ENCODE results near the gene FEZF2.

The FEZF2 gene

DNA sequence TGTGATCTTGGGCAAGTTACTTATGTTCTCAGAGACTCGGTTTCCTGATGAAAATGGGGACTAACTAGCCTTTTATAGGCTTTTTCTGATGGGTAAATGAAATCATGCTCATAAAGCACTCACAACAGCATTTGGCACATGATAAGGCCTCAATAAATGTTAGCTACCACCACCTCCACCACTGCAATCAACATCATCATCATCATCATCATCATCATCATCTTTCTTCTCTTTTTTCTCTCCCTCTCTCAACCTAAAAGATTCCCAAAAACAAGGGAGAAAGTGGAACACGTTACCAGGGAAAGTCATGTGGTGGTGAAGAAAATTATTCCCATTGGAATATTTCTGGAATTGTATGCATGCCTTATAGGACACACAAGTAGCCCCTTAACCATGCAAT, 33.6 kb upstream of the FEZF2 start:
- no peak for DNase-seq
- no peak overlapping the region for H3K4ac ChIP-seq (ENCODE audit: low read depth, low read length)
- H4K8ac ChIP-seq (ENCODE audit: low read depth, low read length), result no peak overlapping the region
- H3K18ac ChIP-seq (ENCODE audit: low read length), result no peak overlapping the region
- H3K4me3 ChIP-seq (ENCODE audit: low read length), result no peak overlapping the region
- H3K9ac ChIP-seq (ENCODE audit: low read length), result no peak overlapping the region
- no peak overlapping the region for H3K27ac ChIP-seq (ENCODE audit: low read depth, low read length)
- no peak overlapping the region for H2BK5ac ChIP-seq (ENCODE audit: low read length)
- no peak overlapping the region for H3K4me2 ChIP-seq (ENCODE audit: low read length)
- no peak overlapping the region for H4K5ac ChIP-seq (ENCODE audit: low read length)
- no peaks in the 10 kb centered on the region for H3K36me3 ChIP-seq (ENCODE audit: control insufficient read depth, insufficient read depth, low read length)
- H3K4me1 ChIP-seq (ENCODE audit: control insufficient read depth, low read depth, low read length), result no peaks in the 10 kb centered on the region
- no peak overlapping the region for H2BK15ac ChIP-seq (replicated peaks; ENCODE audit: low read depth)
- H3K56ac ChIP-seq (ENCODE audit: low read length), result no peak overlapping the region
- no peak overlapping the region for H2AK5ac ChIP-seq (ENCODE audit: low read length)
- no CpG with 5 or more reads among the region's 2 CpGs for WGBS (ENCODE audit: extremely low coverage, insufficient coverage, low lambda C conversion rate)
- no peaks in the 10 kb centered on the region for H3K79me2 ChIP-seq (ENCODE audit: control insufficient read depth, insufficient read depth, low read length)
- H3K79me1 ChIP-seq (ENCODE audit: low read length), result no peaks in the 10 kb centered on the region
- no peaks in the 10 kb centered on the region for H3K27me3 ChIP-seq (ENCODE audit: insufficient read depth, low read length, poor library complexity)
- no peak overlapping the region for H2BK120ac ChIP-seq (ENCODE audit: low read depth, low read length)
- no peak overlapping the region for H3K23ac ChIP-seq (ENCODE audit: low read length)

- H3K9ac ChIP-seq (ENCODE audit: low read length), result no peak overlapping the region
- no peak overlapping the region for H3K27ac ChIP-seq (ENCODE audit: low read depth, low read length)
- no peak overlapping the region for H3K4me2 ChIP-seq (ENCODE audit: low read length)
- H2BK5ac ChIP-seq (ENCODE audit: low read length), result no peak overlapping the region
- no peak overlapping the region for H3K4ac ChIP-seq (ENCODE audit: low read depth, low read length)
- H3K79me1 ChIP-seq (ENCODE audit: low read length), result no peaks in the 10 kb centered on the region
- no peaks in the 10 kb centered on the region for H3K4me1 ChIP-seq (ENCODE audit: control insufficient read depth, low read depth, low read length)
- H3K23ac ChIP-seq (ENCODE audit: low read length), result no peak overlapping the region
- no peak for DNase-seq
- H2BK15ac ChIP-seq (replicated peaks; ENCODE audit: low read depth), result no peak overlapping the region
- H4K8ac ChIP-seq (ENCODE audit: low read depth, low read length), result no peak overlapping the region
- no peak overlapping the region for H2BK120ac ChIP-seq (ENCODE audit: low read depth, low read length)
- H3K36me3 ChIP-seq (ENCODE audit: control insufficient read depth, insufficient read depth, low read length), result no peaks in the 10 kb centered on the region
- no peak overlapping the region for H2AK5ac ChIP-seq (ENCODE audit: low read length)
- H3K27me3 ChIP-seq (ENCODE audit: insufficient read depth, low read length, poor library complexity), result no peaks in the 10 kb centered on the region
- no peaks in the 10 kb centered on the region for H3K79me2 ChIP-seq (ENCODE audit: control insufficient read depth, insufficient read depth, low read length)
- H3K4me3 ChIP-seq (ENCODE audit: low read length), result no peak overlapping the region
- H3K56ac ChIP-seq (ENCODE audit: low read length), result no peak overlapping the region
- WGBS (ENCODE audit: extremely low coverage, insufficient coverage, low lambda C conversion rate), result no CpG with 5 or more reads among the region's 6 CpGs
- H3K18ac ChIP-seq (ENCODE audit: low read length), result no peak overlapping the region
- H4K5ac ChIP-seq (ENCODE audit: low read length), result no peak overlapping the region
These were observed 32.2 kb upstream of the FEZF2 start for GRCh38 chr3:62405566-62405965.

DNA sequence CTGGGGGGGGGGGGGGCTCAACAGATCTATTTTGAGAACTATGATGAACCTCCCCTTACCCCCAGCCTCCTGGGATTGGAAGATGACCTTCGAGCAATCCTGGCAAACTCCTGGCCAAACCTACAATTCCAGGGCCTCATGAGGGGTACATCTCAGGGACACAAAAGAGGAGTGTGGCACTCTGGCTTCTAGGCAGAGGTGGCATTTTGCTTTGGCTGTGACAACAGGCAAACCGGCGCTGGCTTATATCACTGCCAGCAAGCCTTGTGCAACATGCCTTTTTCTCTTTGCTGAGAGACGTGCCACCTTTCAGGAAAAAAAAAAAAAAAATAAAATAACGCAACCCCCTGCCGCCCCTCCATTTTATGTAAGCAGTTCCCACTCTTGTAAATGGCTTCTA, 31.8 kb upstream of the FEZF2 start:
- Histone ChIP-seq H2BK5ac (ENCODE audit: low read length) (no peak overlapping the region), H3K9ac (ENCODE audit: low read length) (no peak overlapping the region), H4K5ac (ENCODE audit: low read length) (no peak overlapping the region), H2BK120ac (ENCODE audit: low read depth, low read length) (no peak overlapping the region), H3K23ac (ENCODE audit: low read length) (no peak overlapping the region), H2BK15ac (replicated peaks; ENCODE audit: low read depth) (no peak overlapping the region), H3K4me1 (ENCODE audit: control insufficient read depth, low read depth, low read length) (no peaks in the 10 kb centered on the region), H3K79me2 (ENCODE audit: control insufficient read depth, insufficient read depth, low read length) (no peaks in the 10 kb centered on the region), H3K56ac (ENCODE audit: low read length) (no peak overlapping the region), H3K18ac (ENCODE audit: low read length) (no peak overlapping the region), H3K27me3 (ENCODE audit: insufficient read depth, low read length, poor library complexity) (no peaks in the 10 kb centered on the region), H3K79me1 (ENCODE audit: low read length) (no peaks in the 10 kb centered on the region), H3K4ac (ENCODE audit: low read depth, low read length) (no peak overlapping the region), H3K36me3 (ENCODE audit: control insufficient read depth, insufficient read depth, low read length) (no peaks in the 10 kb centered on the region), H2AK5ac (ENCODE audit: low read length) (no peak overlapping the region), H3K4me2 (ENCODE audit: low read length) (no peak overlapping the region), H4K8ac (ENCODE audit: low read depth, low read length) (no peak overlapping the region), H3K4me3 (ENCODE audit: low read length) (no peak overlapping the region), H3K27ac (ENCODE audit: low read depth, low read length) (no peak overlapping the region)
- WGBS (ENCODE audit: extremely low coverage, insufficient coverage, low lambda C conversion rate), result no CpG with 5 or more reads among the region's 6 CpGs
- no peak for DNase-seq

DNA sequence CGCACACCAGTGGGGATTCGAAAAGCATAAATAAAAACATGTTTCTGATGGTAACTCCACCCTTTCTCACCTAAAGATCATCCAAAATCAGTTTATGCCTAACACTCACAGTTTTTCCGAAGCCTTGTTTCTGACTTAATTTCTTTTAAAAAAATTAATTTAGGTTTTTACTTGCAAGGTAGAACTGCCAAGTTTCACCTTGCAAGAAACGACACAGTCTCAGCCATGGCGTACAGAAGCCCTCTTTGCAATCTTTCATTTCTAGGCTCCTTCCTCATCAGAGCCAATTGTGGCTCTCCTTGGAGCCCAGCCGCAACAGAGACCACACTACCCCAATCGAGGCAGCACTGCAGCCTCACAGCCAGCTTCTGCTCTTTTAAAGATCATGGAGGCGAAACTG, 31.0 kb upstream of the FEZF2 start:
- Histone ChIP-seq H2AK5ac (ENCODE audit: low read length) (no peak overlapping the region), H2BK120ac (ENCODE audit: low read depth, low read length) (no peak overlapping the region), H3K9ac (ENCODE audit: low read length) (no peak overlapping the region), H3K4me3 (ENCODE audit: low read length) (no peak overlapping the region), H2BK15ac (replicated peaks; ENCODE audit: low read depth) (no peak overlapping the region), H3K27ac (ENCODE audit: low read depth, low read length) (no peak overlapping the region), H3K18ac (ENCODE audit: low read length) (no peak overlapping the region), H3K4ac (ENCODE audit: low read depth, low read length) (no peak overlapping the region), H2BK5ac (ENCODE audit: low read length) (no peak overlapping the region), H4K8ac (ENCODE audit: low read depth, low read length) (no peak overlapping the region), H3K4me2 (ENCODE audit: low read length) (no peak overlapping the region), H3K36me3 (ENCODE audit: control insufficient read depth, insufficient read depth, low read length) (no peaks in the 10 kb centered on the region), H4K5ac (ENCODE audit: low read length) (no peak overlapping the region), H3K23ac (ENCODE audit: low read length) (no peak overlapping the region), H3K79me2 (ENCODE audit: control insufficient read depth, insufficient read depth, low read length) (no peaks in the 10 kb centered on the region), H3K79me1 (ENCODE audit: low read length) (no peaks in the 10 kb centered on the region), H3K56ac (ENCODE audit: low read length) (no peak overlapping the region), H3K27me3 (ENCODE audit: insufficient read depth, low read length, poor library complexity) (no peaks in the 10 kb centered on the region), H3K4me1 (ENCODE audit: control insufficient read depth, low read depth, low read length) (no peaks in the 10 kb centered on the region)
- no CpG with 5 or more reads among the region's 8 CpGs for WGBS (ENCODE audit: extremely low coverage, insufficient coverage, low lambda C conversion rate)
- no peak for DNase-seq

- H3K4me3 ChIP-seq (ENCODE audit: low read length), result no peak overlapping the region
- H3K4me1 ChIP-seq (ENCODE audit: control insufficient read depth, low read depth, low read length), result no peaks in the 10 kb centered on the region
- no peaks in the 10 kb centered on the region for H3K27me3 ChIP-seq (ENCODE audit: insufficient read depth, low read length, poor library complexity)
- no peak overlapping the region for H3K4me2 ChIP-seq (ENCODE audit: low read length)
- no peaks in the 10 kb centered on the region for H3K79me1 ChIP-seq (ENCODE audit: low read length)
- H3K9ac ChIP-seq (ENCODE audit: low read length), result no peak overlapping the region
- H3K36me3 ChIP-seq (ENCODE audit: control insufficient read depth, insufficient read depth, low read length), result no peaks in the 10 kb centered on the region
- H4K8ac ChIP-seq (ENCODE audit: low read depth, low read length), result no peak overlapping the region
- no peak overlapping the region for H2BK15ac ChIP-seq (replicated peaks; ENCODE audit: low read depth)
- H3K27ac ChIP-seq (ENCODE audit: low read depth, low read length), result no peak overlapping the region
- H3K4ac ChIP-seq (ENCODE audit: low read depth, low read length), result no peak overlapping the region
- H3K23ac ChIP-seq (ENCODE audit: low read length), result no peak overlapping the region
- H2BK5ac ChIP-seq (ENCODE audit: low read length), result no peak overlapping the region
- no CpG with 5 or more reads among the region's 3 CpGs for WGBS (ENCODE audit: extremely low coverage, insufficient coverage, low lambda C conversion rate)
- no peaks in the 10 kb centered on the region for H3K79me2 ChIP-seq (ENCODE audit: control insufficient read depth, insufficient read depth, low read length)
- no peak overlapping the region for H2BK120ac ChIP-seq (ENCODE audit: low read depth, low read length)
- H3K56ac ChIP-seq (ENCODE audit: low read length), result no peak overlapping the region
- no peak overlapping the region for H4K5ac ChIP-seq (ENCODE audit: low read length)
- DNase-seq, result no peak
- H3K18ac ChIP-seq (ENCODE audit: low read length), result no peak overlapping the region
- H2AK5ac ChIP-seq (ENCODE audit: low read length), result no peak overlapping the region
These were observed 30.4 kb upstream of the FEZF2 start for GRCh38 chr3:62403765-62404164.

GRCh38 chr3:62392626-62393292, 19.4 kb upstream of the FEZF2 start:
- Histone ChIP-seq H3K4ac (ENCODE audit: low read depth, low read length) (no peak overlapping the region), H3K36me3 (ENCODE audit: control insufficient read depth, insufficient read depth, low read length) (no peaks in the 10 kb centered on the region), H2BK15ac (replicated peaks; ENCODE audit: low read depth) (no peak overlapping the region), H3K27ac (ENCODE audit: low read depth, low read length) (no peak overlapping the region), H3K18ac (ENCODE audit: low read length) (no peak overlapping the region), H2BK120ac (ENCODE audit: low read depth, low read length) (no peak overlapping the region), H3K4me1 (ENCODE audit: control insufficient read depth, low read depth, low read length) (no peaks in the 10 kb centered on the region), H2AK5ac (ENCODE audit: low read length) (no peak overlapping the region), H4K8ac (ENCODE audit: low read depth, low read length) (no peak overlapping the region), H3K79me1 (ENCODE audit: low read length) (no peaks in the 10 kb centered on the region), H3K79me2 (ENCODE audit: control insufficient read depth, insufficient read depth, low read length) (no peaks in the 10 kb centered on the region), H3K56ac (ENCODE audit: low read length) (no peak overlapping the region), H4K5ac (ENCODE audit: low read length) (no peak overlapping the region), H3K27me3 (ENCODE audit: insufficient read depth, low read length, poor library complexity) (no peaks in the 10 kb centered on the region), H2BK5ac (ENCODE audit: low read length) (no peak overlapping the region), H3K9ac (ENCODE audit: low read length) (no peak overlapping the region), H3K23ac (ENCODE audit: low read length) (no peak overlapping the region), H3K4me3 (ENCODE audit: low read length) (no peak overlapping the region), H3K4me2 (ENCODE audit: low read length) (no peak overlapping the region)
- WGBS (ENCODE audit: extremely low coverage, insufficient coverage, low lambda C conversion rate), result no CpG with 5 or more reads among the region's 5 CpGs
- DNase-seq, result no peak

Measured in mesendoderm (in vitro differentiated cells).